Pancreas (tissue), 10 donors: ENCODE measurements around the gene SCRG1. TPM values are rescaled to one million over a fixed set of nuclear protein-coding genes. Genes with fewer than 3 reads are reported as not detected.

Source experiments
- ATAC-seq, 4 donors: fragments of 200-7000 bp; cut with Tn5 transposase; one replicate each; pipeline versions ENCODE4 v1.8.0 to v1.9.1; 2020; ENCODE audit warnings: mild to moderate bottlenecking in 4 of 4, moderate library complexity in 4 of 4
- DNase-seq, 6 donors: peaks; one replicate each; pipeline ENCODE4 v3.0.0-alpha.2; 2020
- FAIRE-seq: peaks from 2 replicates; lab custom pipeline; 2012; peaks lifted over from hg19 to GRCh38; lab: Jason Lieb, UNC
- H3K27ac ChIP-seq, 4 donors: fragments of 200-600 bp; sonication (generic); 1 replicate in 3 of 4; 2 replicates in 1 of 4; pipeline versions ENCODE4 v1.5.0 to v1.8.0; 2020
- H3K27me3 ChIP-seq, 4 donors: fragments of 200-600 bp; one replicate each; pipeline ENCODE4 v1.8.0; 2021
- H3K36me3 ChIP-seq, 3 donors: fragments of 200-600 bp; sonication (generic) in 1 of 3; one replicate each; pipeline versions ENCODE4 v1.5.0 to v1.8.0; 2020 to 2021
- H3K4me1 ChIP-seq, 3 donors: fragments of 200-600 bp; one replicate each; pipeline ENCODE4 v1.8.0; 2021
- H3K4me3 ChIP-seq, 4 donors: fragments of 200-600 bp; sonication (generic) in 2 of 4; one replicate each; pipeline versions ENCODE4 v1.5.0 to v1.8.0; 2020 to 2021
- H3K9me3 ChIP-seq, 4 donors: fragments of 200-600 bp; one replicate each; pipeline ENCODE4 v1.8.0; 2021
- CTCF ChIP-seq, 4 donors: fragments of 200-600 bp; sonication (generic) in 3 of 4; IDR thresholded peaks; one replicate each; pipeline versions ENCODE4 v1.5.0 to v1.8.0; 2021; ENCODE audit warnings: antibody characterized with exemption in 4 of 4
- WGBS, 2 donors: extraction: QIAGEN DNeasy Blood & Tissue Kit; methylation state at CpG; one replicate each; pipeline ENCODE4 v1.1.7; 2013; 5-methylcytosine and 5-hydroxymethylcytosine counted together
- intact Hi-C, 3 donors: fragments of 100-400 bp; cut with DNase I; formaldehyde crosslinking; loops; one replicate each; pipeline versions ENCODE4 v1.11.1 to v1.14.2; 2022
- polyA plus RNA-seq, 2 donors: library from polyadenylated mRNA; stranded (reverse); fragments of 200-250 nt; gene quantifications; one replicate each; pipeline ENCODE4 v1.2.3, GENCODE V29; 2013
- total RNA-seq, 6 donors: library from RNA; stranded (reverse); fragmentation: NEBNext Ultra II Directional in 4 of 6; extraction: Animal tissue kit (Norgen Biotek cat#: 25700) in 4 of 6; gene quantifications; one replicate each; pipeline versions ENCODE4 v1.2.1 to v1.2.4, GENCODE V29; 2021 to 2023
- donor health status: healthy with polysubstance abuse.
- donor health status: DM: no; HTN: no; CAD: no; lungs with moderate emphysema.
- donor health status: DM: no; HTN: no; CAD: no.
- donor health status: control.
- donor health status: control.
- donor health status: Bipolar disorder and iron deficiency.
- donor health status: DM: yes; HTN: yes; CAD: no.
- donor health status: DM: no; HTN: no; CAD: no.
- donor health status: DM: no; HTN: no; CAD: no.
- donor health status: DM: yes; HTN: yes; CAD: no.

Gene SCRG1
- total and polyA plus RNA-seq, 8 donors, result 0.06 to 0.43 (median 0.33) TPM; not detected in 2

- Histone ChIP-seq H3K27ac (no peak overlapping the region), H3K9me3 (no peaks in the 10 kb centered on the region), H3K4me1 (no peaks in the 10 kb centered on the region), H3K4me3 (no peak overlapping the region), H3K36me3 (no peaks in the 10 kb centered on the region), H3K27me3 (no peaks in the 10 kb centered on the region)
- no peak for TF ChIP-seq CTCF (IDR thresholded peaks at IDR 0.05)
- FAIRE-seq (no peak), ATAC-seq (no peak), DNase-seq (no peak)
- intact Hi-C loops, result no loop called here
- 84 to 86% methylated on average over 3 of the region's 3 CpGs for WGBS, 2 donors
These were observed 42.0 kb upstream of the SCRG1 start for GRCh38 chr4:173440888-173441287.

- no peaks in the 10 kb centered on the region for H3K36me3 ChIP-seq
- no peaks in the 10 kb centered on the region for H3K27me3 ChIP-seq
- H3K27ac ChIP-seq, result no peak overlapping the region
- H3K4me1 ChIP-seq, result no peaks in the 10 kb centered on the region
- intact Hi-C loops, result no loop called here
- no peak overlapping the region for H3K4me3 ChIP-seq
- DNase-seq, result no peak
- no peak for ATAC-seq
- no peak for TF ChIP-seq CTCF (IDR thresholded peaks at IDR 0.05)
- FAIRE-seq, result no peak
- H3K9me3 ChIP-seq, result no peaks in the 10 kb centered on the region
- WGBS, 2 donors, result 86 to 91% methylated on average over 6 of the region's 6 CpGs
These were observed 37.9 kb upstream of the SCRG1 start for GRCh38 chr4:173436771-173437265.

GRCh38 chr4:173436149-173436579 lies 37.2 kb upstream of the SCRG1 start:
- H3K27me3 ChIP-seq, result no peaks in the 10 kb centered on the region
- FAIRE-seq (no peak), ATAC-seq (no peak), DNase-seq (no peak)
- TF ChIP-seq CTCF (IDR thresholded peaks at IDR 0.05), result no peak
- no peaks in the 10 kb centered on the region for H3K4me1 ChIP-seq
- intact Hi-C loops, result no loop called here
- H3K27ac ChIP-seq, result no peak overlapping the region
- WGBS, 2 donors, result 59 to 61% methylated on average over 5 of the region's 5 CpGs
- no peaks in the 10 kb centered on the region for H3K36me3 ChIP-seq
- H3K4me3 ChIP-seq, result no peak overlapping the region
- H3K9me3 ChIP-seq, result no peaks in the 10 kb centered on the region

GRCh38 chr4:173434231-173434630 lies 35.3 kb upstream of the SCRG1 start:
- Histone ChIP-seq H3K4me1 (no peaks in the 10 kb centered on the region), H3K4me3 (no peak overlapping the region), H3K9me3 (no peaks in the 10 kb centered on the region), H3K36me3 (no peaks in the 10 kb centered on the region), H3K27ac (no peak overlapping the region), H3K27me3 (no peaks in the 10 kb centered on the region)
- TF ChIP-seq CTCF (IDR thresholded peaks at IDR 0.05), result no peak
- FAIRE-seq (no peak), ATAC-seq (peak in 1 of 4 donors; percentile 35), DNase-seq (no peak)
- intact Hi-C loops, result no loop called here
- WGBS, 2 donors, result 90 to 96% methylated on average over 7 of the region's 7 CpGs

GRCh38 chr4:173433447-173433846 lies 34.5 kb upstream of the SCRG1 start:
- DNase-seq (no peak), FAIRE-seq (no peak), ATAC-seq (no peak)
- H3K27ac ChIP-seq, result no peak overlapping the region
- WGBS, 2 donors, result 87 to 88% methylated on average over 3 of the region's 3 CpGs
- intact Hi-C loops, result no loop called here
- no peak overlapping the region for H3K4me3 ChIP-seq
- TF ChIP-seq CTCF (IDR thresholded peaks at IDR 0.05), result no peak
- no peaks in the 10 kb centered on the region for H3K4me1 ChIP-seq
- no peaks in the 10 kb centered on the region for H3K36me3 ChIP-seq
- H3K27me3 ChIP-seq, result no peaks in the 10 kb centered on the region
- no peaks in the 10 kb centered on the region for H3K9me3 ChIP-seq
